ENCODE results near the gene ASNSD1. TPM values are rescaled to one million over a fixed set of nuclear protein-coding genes. Genes with fewer than 3 reads are reported as not detected.
"Not testable (repeated sequence)": the region's sequence is repeated elsewhere in the genome, so short reads cannot be mapped to it uniquely, and the experiment has no call there.

Gene ASNSD1
- total RNA-seq, 1 donor from 2014 or later, result 31.7 TPM

DNA sequence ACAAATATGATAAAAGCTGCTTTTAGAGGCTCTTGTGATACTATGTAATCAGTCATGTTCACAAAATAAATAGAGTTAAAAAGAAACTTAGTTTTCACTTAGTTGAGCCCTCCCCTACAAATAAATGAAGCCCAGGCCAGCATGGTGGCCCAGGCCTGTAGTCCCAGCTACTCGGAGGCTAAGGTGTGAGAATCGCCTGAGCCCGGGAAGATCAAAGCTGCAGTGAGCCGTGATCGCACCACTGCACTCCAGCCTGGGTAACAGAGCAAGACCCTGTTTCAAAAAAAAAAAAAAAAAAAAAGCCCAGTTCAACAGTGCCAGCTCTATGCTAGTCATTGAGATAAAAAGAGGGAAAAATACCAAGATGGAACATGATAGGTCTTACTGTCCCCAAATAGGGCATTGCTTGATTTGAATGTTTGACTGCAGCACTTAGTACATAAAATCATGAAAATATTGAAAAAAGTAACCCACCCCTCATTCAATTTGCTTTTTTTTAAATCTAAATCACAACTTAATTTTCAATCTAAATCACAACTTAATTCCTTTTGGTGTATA is 1.5 kb downstream of the ASNSD1 start:
- Mint-ChIP-seq H3K27me3 (ENCODE audit: low read depth, unreplicated experiment) (no peaks in the 10 kb centered on the region), H3K27ac (ENCODE audit: unreplicated experiment) (no peak overlapping the region), H3K4me1 (ENCODE audit: low read depth, unreplicated experiment) (peaks cover 7% of the 10 kb centered on the region), H3K4me3 (ENCODE audit: unreplicated experiment) (no peak overlapping the region), H3K9me3 (ENCODE audit: unreplicated experiment) (no peaks in the 10 kb centered on the region), H3K36me3 (ENCODE audit: low read depth, unreplicated experiment) (peaks cover 6% of the 10 kb centered on the region)
- Histone ChIP-seq H4K20me1 (ENCODE audit: insufficient read depth, low read length) (peaks cover 14% of the 10 kb centered on the region), H3K4me1 (ENCODE audit: insufficient read depth, low read length) (peaks cover 10% of the 10 kb centered on the region), H3K79me2 (ENCODE audit: insufficient read depth, low read length) (peaks cover 47% of the 10 kb centered on the region), H3K27me3 (ENCODE audit: insufficient read depth, low read length) (no peaks in the 10 kb centered on the region), H3K9me3 (ENCODE audit: insufficient read depth, low read depth, low read length) (no peaks in the 10 kb centered on the region), H3K9ac (ENCODE audit: low read length) (peak overlapping the region; percentile 95), H3K4me3 (ENCODE audit: insufficient read depth, low read depth, low read length) (peak overlapping the region; percentile 90), H3K4me2 (ENCODE audit: low read length) (peak overlapping the region; percentile 90), H3K36me3 (ENCODE audit: insufficient read depth, low read length) (peaks cover 21% of the 10 kb centered on the region), H3K27ac (ENCODE audit: low read depth, low read length) (no peak overlapping the region), H2AFZ (ENCODE audit: low read depth, low read length) (no peak overlapping the region)
- DNase-seq (ENCODE audit: low read depth) (no peak), FAIRE-seq (no peak)
- TF ChIP-seq, protein P1, sequence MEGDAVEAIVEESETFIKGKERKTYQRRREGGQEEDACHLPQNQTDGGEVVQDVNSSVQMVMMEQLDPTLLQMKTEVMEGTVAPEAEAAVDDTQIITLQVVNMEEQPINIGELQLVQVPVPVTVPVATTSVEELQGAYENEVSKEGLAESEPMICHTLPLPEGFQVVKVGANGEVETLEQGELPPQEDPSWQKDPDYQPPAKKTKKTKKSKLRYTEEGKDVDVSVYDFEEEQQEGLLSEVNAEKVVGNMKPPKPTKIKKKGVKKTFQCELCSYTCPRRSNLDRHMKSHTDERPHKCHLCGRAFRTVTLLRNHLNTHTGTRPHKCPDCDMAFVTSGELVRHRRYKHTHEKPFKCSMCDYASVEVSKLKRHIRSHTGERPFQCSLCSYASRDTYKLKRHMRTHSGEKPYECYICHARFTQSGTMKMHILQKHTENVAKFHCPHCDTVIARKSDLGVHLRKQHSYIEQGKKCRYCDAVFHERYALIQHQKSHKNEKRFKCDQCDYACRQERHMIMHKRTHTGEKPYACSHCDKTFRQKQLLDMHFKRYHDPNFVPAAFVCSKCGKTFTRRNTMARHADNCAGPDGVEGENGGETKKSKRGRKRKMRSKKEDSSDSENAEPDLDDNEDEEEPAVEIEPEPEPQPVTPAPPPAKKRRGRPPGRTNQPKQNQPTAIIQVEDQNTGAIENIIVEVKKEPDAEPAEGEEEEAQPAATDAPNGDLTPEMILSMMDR (IDR thresholded peaks at IDR 0.05; ENCODE audit: insufficient read depth, low read depth, low read length), result no peak
- no peak for TF ChIP-seq EZH2 (IDR thresholded peaks at IDR 0.05; ENCODE audit: insufficient read depth, low read length)

DNA sequence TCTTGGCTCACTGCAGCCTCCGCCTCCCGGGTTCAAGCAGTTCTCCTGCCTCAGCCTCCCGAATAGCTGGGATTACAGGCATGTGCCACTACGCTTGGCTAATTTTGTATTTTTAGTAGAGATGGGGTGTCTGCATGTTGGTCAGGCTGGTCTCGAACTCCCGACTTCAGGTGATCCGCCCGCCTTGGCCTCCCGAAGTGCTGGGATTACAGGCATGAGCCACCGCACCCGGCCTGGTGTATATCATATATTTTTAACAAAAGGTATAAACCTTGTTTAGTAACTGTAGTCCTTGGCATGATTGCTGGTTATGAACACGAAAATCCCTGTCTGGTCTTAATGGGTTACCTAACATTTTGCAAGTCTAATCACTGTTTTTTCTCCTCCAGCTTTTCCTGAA is 2.1 kb downstream of the ASNSD1 start:
- not testable (repeated sequence) for H3K4me3 Mint-ChIP-seq (ENCODE audit: unreplicated experiment); H3K4me2 ChIP-seq (ENCODE audit: low read length); H3K27me3 ChIP-seq (ENCODE audit: insufficient read depth, low read length); H3K27ac ChIP-seq (ENCODE audit: low read depth, low read length); H3K4me1 ChIP-seq (ENCODE audit: insufficient read depth, low read length); H3K9me3 ChIP-seq (ENCODE audit: insufficient read depth, low read depth, low read length); H3K27me3 Mint-ChIP-seq (ENCODE audit: low read depth, unreplicated experiment); H3K4me3 ChIP-seq (ENCODE audit: insufficient read depth, low read depth, low read length); H3K27ac Mint-ChIP-seq (ENCODE audit: unreplicated experiment); DNase-seq (ENCODE audit: low read depth); H3K9me3 Mint-ChIP-seq (ENCODE audit: unreplicated experiment); H3K36me3 Mint-ChIP-seq (ENCODE audit: low read depth, unreplicated experiment); H2AFZ ChIP-seq (ENCODE audit: low read depth, low read length); FAIRE-seq; H3K4me1 Mint-ChIP-seq (ENCODE audit: low read depth, unreplicated experiment)
- H4K20me1 ChIP-seq (ENCODE audit: insufficient read depth, low read length), result peaks cover 14% of the 10 kb centered on the region
- H3K79me2 ChIP-seq (ENCODE audit: insufficient read depth, low read length), result peaks cover 47% of the 10 kb centered on the region
- H3K9ac ChIP-seq (ENCODE audit: low read length), result peak overlapping the region; percentile 12
- peaks cover 27% of the 10 kb centered on the region for H3K36me3 ChIP-seq (ENCODE audit: insufficient read depth, low read length)

DNA sequence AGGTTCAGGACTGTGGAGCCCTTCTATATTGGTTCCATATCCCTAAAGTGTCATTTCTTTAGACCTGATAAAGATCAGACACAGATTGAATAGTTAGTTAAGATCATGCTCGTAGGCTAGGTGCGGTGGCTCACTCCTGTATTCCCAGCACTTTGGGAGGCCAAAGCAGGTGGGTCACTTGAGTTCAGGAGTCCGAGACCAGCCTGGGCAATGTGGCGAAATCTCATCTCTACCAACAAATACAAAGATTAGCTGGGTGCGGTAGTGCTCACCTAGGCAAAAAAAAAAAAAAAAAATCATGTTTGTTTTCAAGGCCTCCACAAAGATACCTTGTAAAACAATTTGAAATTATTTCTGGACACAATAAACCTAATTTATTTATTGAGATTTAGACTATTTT is 8.7 kb downstream of the ASNSD1 start:
- FAIRE-seq, result no peak

More for the DNA sequence above, 8.7 kb downstream of the ASNSD1 start:
- H2AFZ ChIP-seq (ENCODE audit: low read depth, low read length), result no peak overlapping the region
- no peaks in the 10 kb centered on the region for H3K9me3 ChIP-seq (ENCODE audit: insufficient read depth, low read depth, low read length)
- H3K27me3 ChIP-seq (ENCODE audit: insufficient read depth, low read length), result no peaks in the 10 kb centered on the region
- DNase-seq (ENCODE audit: low read depth), result no peak
- peaks cover 6% of the 10 kb centered on the region for H3K4me1 ChIP-seq (ENCODE audit: insufficient read depth, low read length)
- H3K4me3 ChIP-seq (ENCODE audit: insufficient read depth, low read depth, low read length), result no peak overlapping the region
- no peak overlapping the region for H3K9ac ChIP-seq (ENCODE audit: low read length)
- peaks cover 3% of the 10 kb centered on the region for H3K4me1 Mint-ChIP-seq (ENCODE audit: low read depth, unreplicated experiment)
- H3K79me2 ChIP-seq (ENCODE audit: insufficient read depth, low read length), result peaks cover 14% of the 10 kb centered on the region
- H3K4me3 Mint-ChIP-seq (ENCODE audit: unreplicated experiment), result no peak overlapping the region
- H3K4me2 ChIP-seq (ENCODE audit: low read length), result no peak overlapping the region
- peaks cover 4% of the 10 kb centered on the region for H3K36me3 Mint-ChIP-seq (ENCODE audit: low read depth, unreplicated experiment)
- no peaks in the 10 kb centered on the region for H3K9me3 Mint-ChIP-seq (ENCODE audit: unreplicated experiment)
- no peak overlapping the region for H3K27ac Mint-ChIP-seq (ENCODE audit: unreplicated experiment)
- H3K36me3 ChIP-seq (ENCODE audit: insufficient read depth, low read length), result peaks cover 32% of the 10 kb centered on the region
- peaks cover 7% of the 10 kb centered on the region for H4K20me1 ChIP-seq (ENCODE audit: insufficient read depth, low read length)
- TF ChIP-seq, protein P1 (IDR thresholded peaks at IDR 0.05; ENCODE audit: insufficient read depth, low read depth, low read length), result no peak
- no peak for TF ChIP-seq EZH2 (IDR thresholded peaks at IDR 0.05; ENCODE audit: insufficient read depth, low read length)
- no peaks in the 10 kb centered on the region for H3K27me3 Mint-ChIP-seq (ENCODE audit: low read depth, unreplicated experiment)
- H3K27ac ChIP-seq (ENCODE audit: low read depth, low read length), result no peak overlapping the region

All from astrocyte (in vitro differentiated cells and primary cell).